Upper lobe of left lung (tissue), 6 donors: ENCODE measurements around the gene KRTAP9-8. TPM values are rescaled to one million over a fixed set of nuclear protein-coding genes. Genes with fewer than 3 reads are reported as not detected.
"Not testable (repeated sequence)": the region's sequence is repeated elsewhere in the genome, so short reads cannot be mapped to it uniquely, and the experiment has no call there.

Source experiments
- ATAC-seq, 2 donors: fragments of 200-7000 bp; cut with Tn5 transposase; one replicate each; pipeline ENCODE4 v1.9.1; 2022; ENCODE audit warnings: mild to moderate bottlenecking in 2 of 2, moderate library complexity in 2 of 2; ENCODE audit not compliant: low FRiP score in 2 of 2
- DNase-seq, 2 donors: peaks; one replicate each; pipeline ENCODE4 v3.0.0-alpha.2; 2019 to 2020
- H3K27ac ChIP-seq, 4 donors: fragments of 200-600 bp; sonication (generic); one replicate each; pipeline ENCODE4 v1.5.1; 2016 to 2019
- H3K27me3 ChIP-seq, 4 donors: fragments of 200-600 bp; sonication (generic); one replicate each; pipeline ENCODE4 v1.5.1; 2017 to 2019
- H3K36me3 ChIP-seq, 4 donors: fragments of 200-600 bp; sonication (generic); one replicate each; pipeline ENCODE4 v1.5.1; 2016 to 2019
- H3K4me1 ChIP-seq, 4 donors: fragments of 200-600 bp; sonication (generic); one replicate each; pipeline ENCODE4 v1.5.1; 2018 to 2019
- H3K4me3 ChIP-seq, 4 donors: fragments of 200-600 bp; sonication (generic); one replicate each; pipeline ENCODE4 v1.5.1; 2017 to 2019; ENCODE audit warnings: mild to moderate bottlenecking in 2 of 4, moderate library complexity in 1 of 4
- H3K9me3 ChIP-seq, 4 donors: fragments of 200-600 bp; sonication (generic); one replicate each; pipeline ENCODE4 v1.5.1; 2018 to 2019
- EP300 ChIP-seq, 4 donors: sonication (generic); formaldehyde crosslinking; IDR thresholded peaks; one replicate each; pipeline ENCODE4 v1.5.1; 2017; ENCODE audit warnings: antibody characterized with exemption in 4 of 4, control low read depth in 2 of 4
- POLR2A ChIP-seq, 4 donors: fragments of 450-650 bp; IDR thresholded peaks; one replicate each; pipeline ENCODE4 v1.5.1; 2016 to 2017; ENCODE audit warnings: antibody characterized with exemption in 4 of 4, mild to moderate bottlenecking in 2 of 4
- POLR2AphosphoS5 ChIP-seq, 2 donors: sonication (generic); formaldehyde crosslinking; IDR thresholded peaks; one replicate each; pipeline ENCODE4 v1.5.1; 2017; ENCODE audit warnings: antibody characterized with exemption in 2 of 2
- WGBS, 2 donors: methylation state at CpG; one replicate each; pipeline ENCODE4 v1.1.5; 2017 to 2018; 5-methylcytosine and 5-hydroxymethylcytosine counted together
- total RNA-seq, 6 donors: library from RNA; depleted of rRNA in 4 of 6; stranded (reverse); fragments of >200 nt in 4 of 6; gene quantifications; one replicate each; pipeline versions ENCODE4 v1.1.0 to v1.2.1, GENCODE V29; 2016 to 2021
- TF ChIP-seq, protein P1 (sequence below), 6 experiments: fragments of 450-650 bp in 4 of 6; fragments of 200-600 bp in 2 of 6; sonication (generic) in 2 of 6; IDR thresholded peaks; one replicate each; pipeline ENCODE4 v1.5.1; 2016 to 2019; ENCODE audit warnings: antibody characterized with exemption in 6 of 6
- donor health status: DM: no; HTN: no; CAD: no; lungs with moderate emphysema.
- donor health status: DM: no; HTN: yes; CAD: no; lungs with severe emphysema.

Gene KRTAP9-8
- total RNA-seq, 6 donors from 2014 or later = not detected

GRCh38 chr17:41251261-41251660 lies 13.5 kb downstream of the KRTAP9-8 start:
- WGBS, 2 donors = 93 to 100% methylated on average over 1 of the region's 1 CpG
- Histone ChIP-seq H3K27me3 (no peaks in the 10 kb centered on the region), H3K36me3 (no peaks in the 10 kb centered on the region), H3K4me1 (no peaks in the 10 kb centered on the region), H3K27ac (no peak overlapping the region), H3K9me3 (no peaks in the 10 kb centered on the region), H3K4me3 (no peak overlapping the region)
- ATAC-seq (no peak), DNase-seq (no peak)
- no peak for TF ChIP-seq POLR2A (IDR thresholded peaks at IDR 0.05)
- TF ChIP-seq POLR2AphosphoS5 (IDR thresholded peaks at IDR 0.05) = no peak
- TF ChIP-seq, protein P1, sequence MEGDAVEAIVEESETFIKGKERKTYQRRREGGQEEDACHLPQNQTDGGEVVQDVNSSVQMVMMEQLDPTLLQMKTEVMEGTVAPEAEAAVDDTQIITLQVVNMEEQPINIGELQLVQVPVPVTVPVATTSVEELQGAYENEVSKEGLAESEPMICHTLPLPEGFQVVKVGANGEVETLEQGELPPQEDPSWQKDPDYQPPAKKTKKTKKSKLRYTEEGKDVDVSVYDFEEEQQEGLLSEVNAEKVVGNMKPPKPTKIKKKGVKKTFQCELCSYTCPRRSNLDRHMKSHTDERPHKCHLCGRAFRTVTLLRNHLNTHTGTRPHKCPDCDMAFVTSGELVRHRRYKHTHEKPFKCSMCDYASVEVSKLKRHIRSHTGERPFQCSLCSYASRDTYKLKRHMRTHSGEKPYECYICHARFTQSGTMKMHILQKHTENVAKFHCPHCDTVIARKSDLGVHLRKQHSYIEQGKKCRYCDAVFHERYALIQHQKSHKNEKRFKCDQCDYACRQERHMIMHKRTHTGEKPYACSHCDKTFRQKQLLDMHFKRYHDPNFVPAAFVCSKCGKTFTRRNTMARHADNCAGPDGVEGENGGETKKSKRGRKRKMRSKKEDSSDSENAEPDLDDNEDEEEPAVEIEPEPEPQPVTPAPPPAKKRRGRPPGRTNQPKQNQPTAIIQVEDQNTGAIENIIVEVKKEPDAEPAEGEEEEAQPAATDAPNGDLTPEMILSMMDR (IDR thresholded peaks at IDR 0.05) = no peak
- no peak for TF ChIP-seq EP300 (IDR thresholded peaks at IDR 0.05)

GRCh38 chr17:41254861-41255260 lies 17.1 kb downstream of the KRTAP9-8 start:
- no peak for TF ChIP-seq POLR2AphosphoS5 (IDR thresholded peaks at IDR 0.05)
- TF ChIP-seq POLR2A (IDR thresholded peaks at IDR 0.05) = no peak
- TF ChIP-seq, protein P1 (IDR thresholded peaks at IDR 0.05) = no peak
- TF ChIP-seq EP300 (IDR thresholded peaks at IDR 0.05) = no peak
- H3K4me1 ChIP-seq = no peaks in the 10 kb centered on the region
- no peaks in the 10 kb centered on the region for H3K27me3 ChIP-seq
- H3K9me3 ChIP-seq = no peaks in the 10 kb centered on the region
- DNase-seq (no peak), ATAC-seq (no peak)
- no peak overlapping the region for H3K27ac ChIP-seq
- no peak overlapping the region for H3K4me3 ChIP-seq
- H3K36me3 ChIP-seq = no peaks in the 10 kb centered on the region
- 0 to 57% methylated on average over 1 of the region's 1 CpG for WGBS, 2 donors

GRCh38 chr17:41255381-41256290 lies 17.8 kb downstream of the KRTAP9-8 start, which contains the start of gene KRTAP9-9:
TSS of gene KRTAP9-9 (plus strand) at chr17:41255384.
- 61 to 89% methylated on average over 2 to 5 of the region's 5 CpGs for WGBS, 2 donors
- not testable (repeated sequence) for H3K4me3 ChIP-seq, H3K9me3 ChIP-seq, H3K36me3 ChIP-seq, H3K27me3 ChIP-seq, ATAC-seq, H3K4me1 ChIP-seq, H3K27ac ChIP-seq
- peak in 1 of 2 donors; percentile 67 for DNase-seq

GRCh38 chr17:41256291-41256685 lies 18.5 kb downstream of the KRTAP9-8 start:
- Histone ChIP-seq H3K4me3 (no peak overlapping the region), H3K27me3 (no peaks in the 10 kb centered on the region), H3K4me1 (no peaks in the 10 kb centered on the region), H3K27ac (no peak overlapping the region), H3K9me3 (no peaks in the 10 kb centered on the region), H3K36me3 (no peaks in the 10 kb centered on the region)
- DNase-seq (no peak), ATAC-seq (no peak)
- 90 to 96% methylated on average over 1 of the region's 1 CpG for WGBS, 2 donors
- no peak for TF ChIP-seq EP300 (IDR thresholded peaks at IDR 0.05)
- no peak for TF ChIP-seq POLR2A (IDR thresholded peaks at IDR 0.05)
- TF ChIP-seq POLR2AphosphoS5 (IDR thresholded peaks at IDR 0.05) = no peak
- TF ChIP-seq, protein P1 (IDR thresholded peaks at IDR 0.05) = no peak

DNA sequence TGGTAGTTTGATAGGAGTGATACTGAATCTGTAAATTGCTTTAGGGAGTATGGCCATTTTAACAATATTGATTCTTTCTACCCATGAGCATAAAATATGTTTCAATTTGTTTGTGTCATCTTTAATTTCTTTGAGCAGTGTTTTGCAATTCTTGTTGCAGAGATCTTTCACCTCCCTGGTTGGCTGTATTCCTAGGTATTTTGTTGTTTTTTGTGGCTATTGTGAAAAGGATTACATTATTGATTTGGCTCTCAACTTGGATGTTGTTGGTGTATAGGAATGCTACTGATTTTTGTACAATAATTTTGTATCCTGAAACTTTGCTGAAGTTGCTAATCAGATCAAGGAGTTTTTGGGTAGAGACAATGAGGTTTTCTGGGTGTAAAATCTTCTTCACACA lies 20.6 kb downstream of the KRTAP9-8 start:
- Histone ChIP-seq H3K36me3 (no peaks in the 10 kb centered on the region), H3K9me3 (no peaks in the 10 kb centered on the region), H3K27me3 (no peaks in the 10 kb centered on the region), H3K4me3 (no peak overlapping the region), H3K27ac (no peak overlapping the region), H3K4me1 (no peaks in the 10 kb centered on the region)
- ATAC-seq (no peak), DNase-seq (no peak)
- no peak for TF ChIP-seq EP300 (IDR thresholded peaks at IDR 0.05)
- TF ChIP-seq POLR2AphosphoS5 (IDR thresholded peaks at IDR 0.05) = no peak
- no peak for TF ChIP-seq POLR2A (IDR thresholded peaks at IDR 0.05)
- TF ChIP-seq, protein P1 (IDR thresholded peaks at IDR 0.05) = no peak
